GM06990 (cell line): Measurements from ENCODE around the gene RIC8B.

Experiments
- DNase-seq: peaks from one replicate; pipeline ENCODE4 v3.0.0-alpha.2; 2011; ENCODE audit not compliant: insufficient read length; ENCODE audit errors: extremely low read depth
- H3K27me3 ChIP-seq: replicated peaks from 2 replicates; pipeline ENCODE4 v1.6.0; 2011; ENCODE audit warnings: low read length; ENCODE audit not compliant: control insufficient read depth, insufficient read depth
- H3K36me3 ChIP-seq: 2 replicates; pipeline ENCODE4 v1.5.1; 2011; ENCODE audit warnings: low read length; ENCODE audit not compliant: control insufficient read depth, insufficient read depth
- H3K4me3 ChIP-seq: replicated peaks from 2 replicates; pipeline ENCODE4 v1.5.1; 2011; ENCODE audit warnings: low read depth, mild to moderate bottlenecking, control low read depth, low read length
- TF ChIP-seq, protein P1 (sequence below): IDR thresholded peaks from 2 replicates; pipeline ENCODE4 v1.5.1; 2011; ENCODE audit warnings: low read length, control low read depth, mild to moderate bottlenecking, inconsistent platforms; ENCODE audit not compliant: insufficient read depth, poor library complexity, severe bottlenecking

RIC8B gene

GRCh38 chr12:106907846-106908245, 133.4 kb downstream of the RIC8B start:
- Histone ChIP-seq H3K36me3 (no peaks in the 10 kb centered on the region), H3K4me3 (no peak overlapping the region), H3K27me3 (no peaks in the 10 kb centered on the region; the same call in 1 of the 2 replicates)
- no peak for DNase-seq
- TF ChIP-seq, protein P1, sequence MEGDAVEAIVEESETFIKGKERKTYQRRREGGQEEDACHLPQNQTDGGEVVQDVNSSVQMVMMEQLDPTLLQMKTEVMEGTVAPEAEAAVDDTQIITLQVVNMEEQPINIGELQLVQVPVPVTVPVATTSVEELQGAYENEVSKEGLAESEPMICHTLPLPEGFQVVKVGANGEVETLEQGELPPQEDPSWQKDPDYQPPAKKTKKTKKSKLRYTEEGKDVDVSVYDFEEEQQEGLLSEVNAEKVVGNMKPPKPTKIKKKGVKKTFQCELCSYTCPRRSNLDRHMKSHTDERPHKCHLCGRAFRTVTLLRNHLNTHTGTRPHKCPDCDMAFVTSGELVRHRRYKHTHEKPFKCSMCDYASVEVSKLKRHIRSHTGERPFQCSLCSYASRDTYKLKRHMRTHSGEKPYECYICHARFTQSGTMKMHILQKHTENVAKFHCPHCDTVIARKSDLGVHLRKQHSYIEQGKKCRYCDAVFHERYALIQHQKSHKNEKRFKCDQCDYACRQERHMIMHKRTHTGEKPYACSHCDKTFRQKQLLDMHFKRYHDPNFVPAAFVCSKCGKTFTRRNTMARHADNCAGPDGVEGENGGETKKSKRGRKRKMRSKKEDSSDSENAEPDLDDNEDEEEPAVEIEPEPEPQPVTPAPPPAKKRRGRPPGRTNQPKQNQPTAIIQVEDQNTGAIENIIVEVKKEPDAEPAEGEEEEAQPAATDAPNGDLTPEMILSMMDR, result no peak

- Histone ChIP-seq H3K4me3 (no peak overlapping the region), H3K27me3 (no peaks in the 10 kb centered on the region; the same call in 1 of the 2 replicates), H3K36me3 (no peaks in the 10 kb centered on the region)
- TF ChIP-seq, protein P1, result no peak
- DNase-seq, result no peak
Measured at GRCh38 chr12:106908561-106908960, 134.1 kb downstream of the RIC8B start.

- no peak overlapping the region for H3K4me3 ChIP-seq
- no peaks in the 10 kb centered on the region for H3K36me3 ChIP-seq
- TF ChIP-seq, protein P1, result no peak
- peak; percentile 78 for DNase-seq
- no peaks in the 10 kb centered on the region; the same call in 1 of the 2 replicates for H3K27me3 ChIP-seq
Measured at GRCh38 chr12:106910202-106910601, 135.7 kb downstream of the RIC8B start.

GRCh38 chr12:106911581-106911980, 137.1 kb downstream of the RIC8B start:
- Histone ChIP-seq H3K36me3 (no peaks in the 10 kb centered on the region), H3K4me3 (no peak overlapping the region), H3K27me3 (no peaks in the 10 kb centered on the region; the same call in 1 of the 2 replicates)
- TF ChIP-seq, protein P1, result no peak
- DNase-seq, result no peak

GRCh38 chr12:106913456-106913855, 139.0 kb downstream of the RIC8B start:
- TF ChIP-seq, protein P1, result no peak
- DNase-seq, result no peak
- Histone ChIP-seq H3K4me3 (no peak overlapping the region), H3K36me3 (no peaks in the 10 kb centered on the region), H3K27me3 (no peaks in the 10 kb centered on the region)

DNA sequence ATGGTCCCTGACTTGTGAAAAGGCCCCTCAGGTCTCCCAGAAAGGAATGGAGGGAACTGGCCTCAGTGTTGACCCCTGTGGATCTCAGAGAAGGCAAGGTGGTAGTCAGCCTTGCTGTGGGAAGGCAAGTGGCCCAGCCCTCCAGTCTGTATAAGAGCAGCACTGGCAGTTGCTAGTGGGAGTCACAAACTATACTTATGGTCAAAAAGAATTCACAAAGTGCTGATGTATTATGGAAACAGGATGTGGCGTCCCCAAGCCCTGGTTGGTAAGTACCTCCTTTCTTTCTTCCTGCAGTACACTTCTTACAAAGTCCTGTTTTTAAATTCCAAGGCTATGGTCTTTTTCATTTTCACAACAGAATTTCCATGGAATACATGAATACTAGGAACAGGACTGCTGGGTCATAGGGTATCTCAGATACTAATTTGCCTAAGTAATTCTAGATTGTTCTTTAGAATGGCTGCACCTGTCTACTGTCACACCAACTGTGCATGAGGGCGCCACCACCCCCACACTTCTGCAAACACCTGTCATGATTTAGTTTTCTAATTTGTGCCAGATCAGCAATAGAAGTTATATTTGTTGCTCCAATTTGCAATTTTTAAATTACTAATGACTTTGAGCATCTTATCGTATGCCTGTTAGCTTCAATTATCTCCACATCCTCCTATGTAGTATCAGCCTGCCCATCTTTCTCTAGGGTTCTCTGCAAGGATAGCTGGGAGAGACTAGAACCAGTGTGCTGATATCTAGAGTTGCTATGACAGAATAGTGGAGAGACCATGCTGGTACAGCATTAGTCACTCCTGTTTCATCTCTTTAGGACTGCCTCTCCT, 140.5 kb downstream of the RIC8B start:
- H3K27me3 ChIP-seq, result no peaks in the 10 kb centered on the region
- TF ChIP-seq, protein P1, result no peak
- no peaks in the 10 kb centered on the region for H3K36me3 ChIP-seq
- no peak overlapping the region for H3K4me3 ChIP-seq
- no peak for DNase-seq
